Loucy (cell line): ENCODE data around the gene POP5.

Experiments
- H2AFZ ChIP-seq: fragments of 200-600 bp; sonication (generic); 2 replicates; pipeline ENCODE4 v1.6.0; 2016; ENCODE audit warnings: antibody characterized with exemption, mild to moderate bottlenecking, low read length, moderate library complexity
- H3F3A ChIP-seq: fragments of 200-600 bp; 2 replicates; pipeline ENCODE4 v1.6.0; 2016; ENCODE audit warnings: antibody characterized with exemption, low read depth, mild to moderate bottlenecking
- H3K27me3 ChIP-seq: fragments of 200-600 bp; sonication (generic); 2 replicates; pipeline ENCODE4 v1.6.1; 2014; ENCODE audit warnings: low read length, mild to moderate bottlenecking; ENCODE audit not compliant: insufficient read depth, poor library complexity, severe bottlenecking
- H3K36me3 ChIP-seq: fragments of 200-600 bp; sonication (generic); 2 replicates; pipeline ENCODE4 v1.6.1; 2016; ENCODE audit warnings: low read length; ENCODE audit not compliant: insufficient read depth
- H3K4me1 ChIP-seq: fragments of 200-600 bp; sonication (generic); 2 replicates; pipeline ENCODE4 v1.5.1; 2014; ENCODE audit warnings: low read length, mild to moderate bottlenecking; ENCODE audit not compliant: insufficient read depth, poor library complexity, severe bottlenecking
- H3K4me2 ChIP-seq: fragments of 200-600 bp; sonication (generic); 2 replicates; pipeline ENCODE4 v1.6.0; 2014; ENCODE audit warnings: antibody characterized with exemption, low read length, low read depth, mild to moderate bottlenecking; ENCODE audit not compliant: poor library complexity, severe bottlenecking
- H3K4me3 ChIP-seq: fragments of 200-600 bp; sonication (generic); 2 replicates; pipeline ENCODE4 v1.5.1; 2014; ENCODE audit warnings: low read length, mild to moderate bottlenecking, mixed read lengths; ENCODE audit not compliant: poor library complexity, severe bottlenecking
- H3K79me2 ChIP-seq: fragments of 200-600 bp; sonication (generic); 2 replicates; pipeline ENCODE4 v1.6.1; 2014; ENCODE audit warnings: low read length; ENCODE audit not compliant: insufficient read depth
- H3K9ac ChIP-seq: fragments of 200-600 bp; sonication (generic); 2 replicates; pipeline ENCODE4 v1.6.0; 2014; ENCODE audit warnings: mild to moderate bottlenecking, low read depth, low read length, moderate library complexity; ENCODE audit not compliant: poor library complexity, severe bottlenecking
- H3K9me2 ChIP-seq: fragments of 200-600 bp; sonication (generic); replicated peaks from 2 replicates; pipeline ENCODE4 v1.6.1; 2016; ENCODE audit warnings: low read depth, low read length, mixed read lengths
- H3K9me3 ChIP-seq: fragments of 200-600 bp; sonication (generic); 2 replicates; pipeline ENCODE4 v1.6.1; 2014; ENCODE audit warnings: mild to moderate bottlenecking, antibody characterized with exemption, low read length, low read depth; ENCODE audit not compliant: insufficient read depth
- H4K20me1 ChIP-seq: fragments of 200-600 bp; sonication (generic); 2 replicates; pipeline ENCODE4 v1.6.0; 2014; ENCODE audit warnings: antibody characterized with exemption, low read length, mild to moderate bottlenecking; ENCODE audit not compliant: insufficient read depth, poor library complexity, severe bottlenecking
- CTCF ChIP-seq: fragments of 200-600 bp; sonication (generic); conservative IDR thresholded peaks from 2 replicates; pipeline ENCODE4 v1.5.1; 2014; ENCODE audit warnings: mild to moderate bottlenecking, antibody characterized with exemption, low read length
- EZH2phosphoT487 ChIP-seq: fragments of 200-600 bp; IDR thresholded peaks from 2 replicates; pipeline ENCODE4 v1.6.1; 2018; ENCODE audit warnings: antibody characterized with exemption, mild to moderate bottlenecking, moderate library complexity, borderline replicate concordance

POP5 gene

GRCh38 chr12:120537856-120538220 is 43.4 kb downstream of the POP5 start:
- Histone ChIP-seq H3F3A (no peaks in the 10 kb centered on the region), H3K9ac (peak overlapping the region; percentile 83), H3K4me2 (peak overlapping the region; percentile 93), H4K20me1 (peaks cover 74% of the 10 kb centered on the region), H3K9me2 (no peaks in the 10 kb centered on the region), H3K36me3 (peaks cover 9% of the 10 kb centered on the region; the same call in 1 of the 2 replicates), H3K27me3 (no peaks in the 10 kb centered on the region), H3K4me3 (peak overlapping the region; percentile 88), H3K79me2 (peaks cover 87% of the 10 kb centered on the region), H2AFZ (no peak overlapping the region), H3K4me1 (peaks cover 51% of the 10 kb centered on the region), H3K9me3 (no peaks in the 10 kb centered on the region)
- no peak for TF ChIP-seq EZH2phosphoT487
- no peak for TF ChIP-seq CTCF

GRCh38 chr12:120536064-120536791 is 45.0 kb downstream of the POP5 start:
- Histone ChIP-seq H3K9ac (peak overlapping the region; percentile 83), H2AFZ (no peak overlapping the region), H3K79me2 (peaks cover 71% of the 10 kb centered on the region), H3F3A (no peaks in the 10 kb centered on the region), H3K36me3 (peaks cover 3% of the 10 kb centered on the region; the same call in 1 of the 2 replicates), H3K4me2 (peak overlapping the region; percentile 93), H3K27me3 (no peaks in the 10 kb centered on the region), H4K20me1 (peaks cover 65% of the 10 kb centered on the region), H3K9me3 (no peaks in the 10 kb centered on the region), H3K4me3 (peak overlapping the region; percentile 88), H3K4me1 (peaks cover 51% of the 10 kb centered on the region), H3K9me2 (no peaks in the 10 kb centered on the region)
- TF ChIP-seq CTCF: no peak
- no peak for TF ChIP-seq EZH2phosphoT487

GRCh38 chr12:120534703-120535655 is 46.2 kb downstream of the POP5 start:
- H3K9me3 ChIP-seq: no peaks in the 10 kb centered on the region
- H3K36me3 ChIP-seq: no peaks in the 10 kb centered on the region
- TF ChIP-seq CTCF (0 out of 2 replicates have a peak, but pooled peaks have one; percentile 24), EZH2phosphoT487 (no peak)
- H3K27me3 ChIP-seq: no peaks in the 10 kb centered on the region
- H3K4me2 ChIP-seq: peak overlapping the region; percentile 93
- no peaks in the 10 kb centered on the region for H3F3A ChIP-seq
- H3K4me1 ChIP-seq: peaks cover 46% of the 10 kb centered on the region
- H3K9ac ChIP-seq: peak overlapping the region; percentile 83
- peak overlapping the region; percentile 91 for H2AFZ ChIP-seq
- peaks cover 59% of the 10 kb centered on the region for H3K79me2 ChIP-seq
- H3K9me2 ChIP-seq: no peaks in the 10 kb centered on the region
- H4K20me1 ChIP-seq: peaks cover 53% of the 10 kb centered on the region
- peak overlapping the region; percentile 88 for H3K4me3 ChIP-seq
